Measurements from ENCODE around the gene RIMBP2.

RIMBP2 gene

GRCh38 chr12:130350715-130351114, 365.4 kb downstream of the RIMBP2 start (continued):
- TF ChIP-seq ZBTB11 (tag by site-specific recombination; conservative IDR thresholded peaks at IDR 0.05; ENCODE audit: low read depth) = no peak

GRCh38 chr12:130347588-130347987, 368.5 kb downstream of the RIMBP2 start:
- no peak overlapping the region for H3K4me3 ChIP-seq (ENCODE audit: low read depth, low read length)
- CTCF ChIA-PET = no interaction called here
- H3K36me3 ChIP-seq (ENCODE audit: control insufficient read depth in 2 of 2, insufficient read depth in 1 of 2, low read length in 2 of 2) = no peaks in the 10 kb centered on the region
- no peaks in the 10 kb centered on the region for H3K4me1 ChIP-seq (ENCODE audit: control insufficient read depth, insufficient read depth, low read length)
- POLR2A ChIA-PET = no interaction called here
- H3K27ac ChIP-seq (ENCODE audit: extremely low read depth, low read depth, low read length) = no peak overlapping the region
- no peaks in the 10 kb centered on the region for H3K9me3 ChIP-seq (ENCODE audit: control insufficient read depth, insufficient read depth, low read depth, low read length)
- no peak for TF ChIP-seq ZFP3 (tag by site-specific recombination; IDR thresholded peaks at IDR 0.05; ENCODE audit: low read depth)
- TF ChIP-seq ZBTB26 (tag by site-specific recombination; optimal IDR thresholded peaks at IDR 0.05) = no peak
- TF ChIP-seq ZBTB10 (tag by site-specific recombination; IDR thresholded peaks at IDR 0.05) = no peak
- no peak for TF ChIP-seq ATF2 (tag by site-specific recombination; IDR thresholded peaks at IDR 0.05; ENCODE audit: low read depth)
- no peak for TF ChIP-seq ZNF76 (tag by site-specific recombination; IDR thresholded peaks at IDR 0.05; ENCODE audit: borderline replicate concordance, low read depth)
- no peak for TF ChIP-seq ZNF768 (tag by site-specific recombination; IDR thresholded peaks at IDR 0.05)
- no peak for TF ChIP-seq ZNF645 (tag by site-specific recombination; IDR thresholded peaks at IDR 0.05)
- no peak for TF ChIP-seq CTCF (tag by site-specific recombination; IDR thresholded peaks at IDR 0.05)
- no peak for TF ChIP-seq ZNF175 (tag by site-specific recombination; IDR thresholded peaks at IDR 0.05)
- TF ChIP-seq HIC1 (tag by site-specific recombination; IDR thresholded peaks at IDR 0.05) = no peak
- TF ChIP-seq ZNF214 (tag by site-specific recombination; IDR thresholded peaks at IDR 0.05; ENCODE audit: borderline replicate concordance) = no peak
- no peak for TF ChIP-seq ZNF302 (tag by site-specific recombination; IDR thresholded peaks at IDR 0.05; ENCODE audit: low read depth)
- TF ChIP-seq TCF7L2 (IDR thresholded peaks at IDR 0.05; ENCODE audit: borderline replicate concordance, low read depth, low read length) = no peak
- TF ChIP-seq ZNF664 (tag by site-specific recombination; IDR thresholded peaks at IDR 0.05) = no peak
- TF ChIP-seq RBAK (tag by site-specific recombination; IDR thresholded peaks at IDR 0.05) = no peak
- no peak for TF ChIP-seq ZNF596 (tag by site-specific recombination; IDR thresholded peaks at IDR 0.05)
- no peak for TF ChIP-seq ZNF426 (tag by site-specific recombination; IDR thresholded peaks at IDR 0.05)

All from HEK293 (cell line).